Right cardiac atrium (tissue), 5 donors: Measurements from ENCODE around the gene MON1A. TPM values are rescaled to one million over a fixed set of nuclear protein-coding genes. Genes with fewer than 3 reads are reported as not detected.
"Not testable (repeated sequence)": the region's sequence is repeated elsewhere in the genome, so short reads cannot be mapped to it uniquely, and the experiment has no call there.

Experiments used
- ATAC-seq, 2 donors: fragments of 200-7000 bp; cut with Tn5 transposase; one replicate each; pipeline versions ENCODE4 v1.8.0 to v1.9.1; 2020; ENCODE audit warnings: moderate library complexity in 2 of 2, mild to moderate bottlenecking in 1 of 2
- DNase-seq, 3 donors: peaks; one replicate each; pipeline ENCODE4 v3.0.0-alpha.2; 2020
- H3K27ac ChIP-seq: one replicate; pipeline ENCODE4 v1.5.1; 2013; ENCODE audit warnings: mild to moderate bottlenecking, low read length, control low read depth, moderate library complexity
- H3K27me3 ChIP-seq: one replicate; pipeline ENCODE4 v1.6.1; 2013; ENCODE audit not compliant: control insufficient read depth, insufficient read depth
- H3K4me1 ChIP-seq: one replicate; pipeline ENCODE4 v1.6.1; 2013; ENCODE audit warnings: low read length; ENCODE audit not compliant: control insufficient read depth, insufficient read depth
- H3K4me3 ChIP-seq: one replicate; pipeline ENCODE4 v1.5.1; 2013; ENCODE audit warnings: low read length, control low read depth
- H3K9me3 ChIP-seq: one replicate; pipeline ENCODE4 v1.6.1; 2013; ENCODE audit warnings: low read length; ENCODE audit not compliant: control insufficient read depth
- WGBS: extraction: QIAGEN DNeasy Blood & Tissue Kit; methylation state at CpG from one replicate; pipeline ENCODE4 v1.1.7; 2013; 5-methylcytosine and 5-hydroxymethylcytosine counted together
- intact Hi-C, 4 donors: fragments of 100-400 bp; cut with DNase I; formaldehyde crosslinking; loops; one replicate each; pipeline versions ENCODE4 v1.11.0 to v1.14.0; 2022 to 2023
- polyA plus RNA-seq: library from polyadenylated mRNA; stranded (reverse); fragments of 200-250 nt; gene quantifications from one replicate; pipeline ENCODE4 v1.2.3, GENCODE V29; 2013
- total RNA-seq, 4 donors: library from RNA; stranded (reverse); fragmentation: NEBNext Ultra II Directional; extraction: Animal tissue kit (Norgen Biotek cat#: 25700); gene quantifications; one replicate each; pipeline ENCODE4 v1.2.1, GENCODE V29; 2021
- donor health status: healthy with polysubstance abuse.
- donor health status: DM: no; HTN: yes; CAD: no.
- donor health status: DM: no; HTN: no; CAD: no.
- donor health status: DM: no; HTN: yes; CAD: no; lungs with severe emphysema.
- donor health status: DM: yes; HTN: yes; CAD: no.

Gene MON1A
- total and polyA plus RNA-seq, 5 donors, result 7.4 to 9.0 (median 8.2) TPM

- peak; percentile 98 to 99 (median 99) for DNase-seq
- Histone ChIP-seq H3K27ac (peak within 1 kb of the TSS; percentile 89), H3K9me3 (no peaks in the 10 kb centered on the region), H3K4me3 (peak within 1 kb of the TSS; percentile 84), H3K27me3 (no peaks in the 10 kb centered on the region), H3K4me1 (peaks cover 2% of the 10 kb centered on the region)
- under 1% methylated on average over 74 of the region's 74 CpGs for WGBS
- ATAC-seq, result peak; percentile 99
- intact Hi-C loops, result no loop called here
Observed at GRCh38 chr3:49939858-49940666, 10.5 kb upstream of the MON1A start, which contains the start of gene RBM6. Gene RBM6, plus strand, starts transcription at chr3:49940150. Its CDS starts 22,492 bp downstream, at chr3:49962642.

GRCh38 chr3:49937090-49937489, 7.5 kb upstream of the MON1A start:
- 70% methylated on average over 3 of the region's 3 CpGs for WGBS
- no peak overlapping the region for H3K27ac ChIP-seq
- intact Hi-C loops, result no loop called here
- H3K27me3 ChIP-seq, result no peaks in the 10 kb centered on the region
- ATAC-seq (no peak), DNase-seq (no peak)
- H3K4me1 ChIP-seq, result peaks cover 2% of the 10 kb centered on the region
- H3K4me3 ChIP-seq, result no peak overlapping the region
- no peaks in the 10 kb centered on the region for H3K9me3 ChIP-seq

- H3K9me3 ChIP-seq, intact Hi-C loops, H3K27ac ChIP-seq, DNase-seq, ATAC-seq, H3K4me3 ChIP-seq, H3K27me3 ChIP-seq, H3K4me1 ChIP-seq: not testable (repeated sequence)
- WGBS, result 93% methylated on average over 15 of the region's 15 CpGs
Observed at GRCh38 chr3:49932281-49932680, 2.7 kb upstream of the MON1A start.

- 74% methylated on average over 1 of the region's 1 CpG for WGBS
- intact Hi-C loops, result no loop called here
- no peak overlapping the region for H3K4me3 ChIP-seq
Observed at GRCh38 chr3:49930922-49931321, 1.3 kb upstream of the MON1A start.

GRCh38 chr3:49930168-49930690, 618 bp upstream of the MON1A start:
- 33% methylated on average over 16 of the region's 16 CpGs for WGBS
- H3K4me3 ChIP-seq, result peak overlapping the region; percentile 62
- H3K4me1 ChIP-seq, result peaks cover 6% of the 10 kb centered on the region
- H3K27me3 ChIP-seq, result no peaks in the 10 kb centered on the region
- no peaks in the 10 kb centered on the region for H3K9me3 ChIP-seq
- DNase-seq (no peak), ATAC-seq (peak; percentile 1 to 6)
- peak overlapping the region; percentile 98 for H3K27ac ChIP-seq
- intact Hi-C loops, result no loop called here

More at GRCh38 chr3:49930922-49931321, 1.3 kb upstream of the MON1A start:
- Histone ChIP-seq H3K9me3 (no peaks in the 10 kb centered on the region), H3K27ac (peak overlapping the region; percentile 74), H3K27me3 (no peaks in the 10 kb centered on the region), H3K4me1 (peaks cover 6% of the 10 kb centered on the region)
- DNase-seq (no peak), ATAC-seq (no peak)

GRCh38 chr3:49928481-49929017, 1.1 kb downstream of the MON1A start:
- Histone ChIP-seq H3K27ac (no peak overlapping the region), H3K9me3 (no peaks in the 10 kb centered on the region), H3K4me3 (no peak overlapping the region), H3K27me3 (no peaks in the 10 kb centered on the region), H3K4me1 (peaks cover 6% of the 10 kb centered on the region)
- 82% methylated on average over 5 of the region's 5 CpGs for WGBS
- DNase-seq, result no peak
- no peak for ATAC-seq
- intact Hi-C loops, result no loop called here

GRCh38 chr3:49927798-49928197, 1.8 kb downstream of the MON1A start:
- Histone ChIP-seq H3K4me1 (peaks cover 6% of the 10 kb centered on the region), H3K27me3 (no peaks in the 10 kb centered on the region), H3K9me3 (no peaks in the 10 kb centered on the region), H3K27ac (no peak overlapping the region), H3K4me3 (no peak overlapping the region)
- intact Hi-C loops, result no loop called here
- 91% methylated on average over 5 of the region's 5 CpGs for WGBS
- ATAC-seq (no peak), DNase-seq (no peak)

GRCh38 chr3:49926117-49926728, 3.4 kb downstream of the MON1A start:
- Histone ChIP-seq H3K27ac (no peak overlapping the region), H3K4me3 (no peak overlapping the region), H3K27me3 (no peaks in the 10 kb centered on the region), H3K9me3 (no peaks in the 10 kb centered on the region), H3K4me1 (peaks cover 6% of the 10 kb centered on the region)
- ATAC-seq (no peak), DNase-seq (no peak)
- WGBS, result 84% methylated on average over 4 of the region's 4 CpGs
- intact Hi-C loops, result no loop called here

- no peak overlapping the region for H3K27ac ChIP-seq
- H3K9me3 ChIP-seq, result no peaks in the 10 kb centered on the region
- intact Hi-C loops, result no loop called here
- H3K4me1 ChIP-seq, result peaks cover 5% of the 10 kb centered on the region
- 92% methylated on average over 2 of the region's 2 CpGs for WGBS
- no peaks in the 10 kb centered on the region for H3K27me3 ChIP-seq
- H3K4me3 ChIP-seq, result no peak overlapping the region
- no peak for ATAC-seq
- DNase-seq, result no peak
Observed at GRCh38 chr3:49925485-49925884, 4.1 kb downstream of the MON1A start.

GRCh38 chr3:49924683-49925082, 4.9 kb downstream of the MON1A start:
- no peak for DNase-seq
- 79% methylated on average over 2 of the region's 2 CpGs for WGBS
- ATAC-seq, result no peak
- Histone ChIP-seq H3K27me3 (no peaks in the 10 kb centered on the region), H3K27ac (no peak overlapping the region), H3K4me1 (peaks cover 3% of the 10 kb centered on the region), H3K9me3 (no peaks in the 10 kb centered on the region), H3K4me3 (no peak overlapping the region)
- intact Hi-C loops, result no loop called here
